A549 treated with CORT108297 at 1 μM for 4 hours (cell line): ENCODE results near the gene KRTAP19-4. TPM values are rescaled to one million over a fixed set of nuclear protein-coding genes. Genes with fewer than 3 reads are reported as not detected.

ENCODE experiments used
- total RNA-seq: library from RNA; stranded (reverse); fragments of 200-300 nt; extraction: Qiagen RNA extraction; gene quantifications from 5 replicates; pipeline ENCODE4 v1.2.3, GENCODE V29; 2022

KRTAP19-4 gene
- total RNA-seq: not detected in 5 replicates

GRCh38 chr21:30497065-30497464 is at the start of gene KRTAP19-4:
Gene KRTAP19-4, minus strand, starts transcription at chr21:30497165. Its CDS starts 55 bp downstream, at chr21:30497110.

GRCh38 chr21:30541764-30542163 is 44.8 kb upstream of the KRTAP19-4 start, which contains the start of gene KRTAP19-6:
Gene KRTAP19-6, minus strand, starts transcription at chr21:30541864. Its CDS starts 31 bp downstream, at chr21:30541833.

GRCh38 chr21:30502041-30502440 is 5.1 kb upstream of the KRTAP19-4 start, which contains the start of gene KRTAP19-5:
Gene KRTAP19-5, minus strand, starts transcription at chr21:30502141. Its CDS starts 51 bp downstream, at chr21:30502090.

GRCh38 chr21:30491963-30492428 is 5.0 kb downstream of the KRTAP19-4 start, which contains the start of gene KRTAP19-3:
Gene KRTAP19-3, minus strand, starts transcription at chr21:30492013. Its CDS starts 56 bp downstream, at chr21:30491957.

GRCh38 chr21:30487336-30487735 is 9.6 kb downstream of the KRTAP19-4 start, which contains the start of gene KRTAP19-2:
Gene KRTAP19-2, minus strand, starts transcription at chr21:30487436. Its CDS starts 88 bp downstream, at chr21:30487348.

GRCh38 chr21:30480145-30480544 is 16.8 kb downstream of the KRTAP19-4 start, which contains the start of gene KRTAP19-1:
Gene KRTAP19-1, minus strand, starts transcription at chr21:30480367. Its CDS starts 50 bp downstream, at chr21:30480317.

Other genes starting within 250 kb of the KRTAP19-4 start
- gene KRTAP24-1, start 214.2 kb downstream of the KRTAP19-4 start, total RNA-seq: not detected in 5 replicates
- not detected in 5 replicates for gene KRTAP25-1, start 207.7 kb downstream of the KRTAP19-4 start, total RNA-seq
- not detected in 5 replicates for gene KRTAP26-1, start 176.8 kb downstream of the KRTAP19-4 start, total RNA-seq
- not detected in 5 replicates for gene KRTAP27-1, start 159.5 kb downstream of the KRTAP19-4 start, total RNA-seq
- not detected in 5 replicates for gene KRTAP23-1, start 148.6 kb downstream of the KRTAP19-4 start, total RNA-seq
- not detected in 5 replicates for gene KRTAP13-2, start 124.9 kb downstream of the KRTAP19-4 start, total RNA-seq
- not detected in 5 replicates for gene KRTAP13-1, start 101.1 kb downstream of the KRTAP19-4 start, total RNA-seq
- gene KRTAP13-3, start 71.2 kb downstream of the KRTAP19-4 start, total RNA-seq: not detected in 5 replicates
- not detected in 5 replicates for gene KRTAP13-4, start 66.9 kb downstream of the KRTAP19-4 start, total RNA-seq
- gene KRTAP15-1, start 56.9 kb downstream of the KRTAP19-4 start, total RNA-seq: not detected in 5 replicates
- gene KRTAP19-1, start 16.8 kb downstream of the KRTAP19-4 start, total RNA-seq: not detected in 5 replicates
- gene KRTAP19-2, start 9.7 kb downstream of the KRTAP19-4 start, total RNA-seq: not detected in 5 replicates
- not detected in 5 replicates for gene KRTAP19-3, start 5.2 kb downstream of the KRTAP19-4 start, total RNA-seq
- not detected in 5 replicates for gene KRTAP19-5, start 5.0 kb upstream of the KRTAP19-4 start, total RNA-seq
- gene KRTAP19-6, start 44.7 kb upstream of the KRTAP19-4 start, total RNA-seq: not detected in 5 replicates
- gene KRTAP19-7, start 64.1 kb upstream of the KRTAP19-4 start, total RNA-seq: not detected in 5 replicates
- gene KRTAP22-2, start 93.2 kb upstream of the KRTAP19-4 start, total RNA-seq: not detected in 5 replicates
- gene KRTAP6-3, start 95.3 kb upstream of the KRTAP19-4 start, total RNA-seq: not detected in 5 replicates
- gene KRTAP6-2, start 101.7 kb upstream of the KRTAP19-4 start, total RNA-seq: not detected in 5 replicates
- gene KRTAP22-1, start 103.9 kb upstream of the KRTAP19-4 start, total RNA-seq: not detected in 5 replicates
- gene KRTAP6-1, start 116.8 kb upstream of the KRTAP19-4 start, total RNA-seq: not detected in 5 replicates
- gene KRTAP20-1, start 119.3 kb upstream of the KRTAP19-4 start, total RNA-seq: not detected in 5 replicates
- not detected in 5 replicates for gene KRTAP20-4, start 123.5 kb upstream of the KRTAP19-4 start, total RNA-seq
- gene KRTAP20-2, start 138.0 kb upstream of the KRTAP19-4 start, total RNA-seq: not detected in 5 replicates
- not detected in 5 replicates for gene KRTAP20-3, start 145.7 kb upstream of the KRTAP19-4 start, total RNA-seq
- gene KRTAP21-3, start 221.6 kb upstream of the KRTAP19-4 start, total RNA-seq: not detected in 5 replicates